Measurements from ENCODE around the gene ACAP3.
A peak's percentile ranks its signal among the peaks of the same experiment; 100 is the strongest.
"Not testable (repeated sequence)": the region's sequence is repeated elsewhere in the genome, so short reads cannot be mapped to it uniquely, and the experiment has no call there.

Gene ACAP3

GRCh38 chr1:1330366-1331067, 22.8 kb upstream of the ACAP3 start:
- DNase-seq (ENCODE audit: low read depth) = no peak

DNA sequence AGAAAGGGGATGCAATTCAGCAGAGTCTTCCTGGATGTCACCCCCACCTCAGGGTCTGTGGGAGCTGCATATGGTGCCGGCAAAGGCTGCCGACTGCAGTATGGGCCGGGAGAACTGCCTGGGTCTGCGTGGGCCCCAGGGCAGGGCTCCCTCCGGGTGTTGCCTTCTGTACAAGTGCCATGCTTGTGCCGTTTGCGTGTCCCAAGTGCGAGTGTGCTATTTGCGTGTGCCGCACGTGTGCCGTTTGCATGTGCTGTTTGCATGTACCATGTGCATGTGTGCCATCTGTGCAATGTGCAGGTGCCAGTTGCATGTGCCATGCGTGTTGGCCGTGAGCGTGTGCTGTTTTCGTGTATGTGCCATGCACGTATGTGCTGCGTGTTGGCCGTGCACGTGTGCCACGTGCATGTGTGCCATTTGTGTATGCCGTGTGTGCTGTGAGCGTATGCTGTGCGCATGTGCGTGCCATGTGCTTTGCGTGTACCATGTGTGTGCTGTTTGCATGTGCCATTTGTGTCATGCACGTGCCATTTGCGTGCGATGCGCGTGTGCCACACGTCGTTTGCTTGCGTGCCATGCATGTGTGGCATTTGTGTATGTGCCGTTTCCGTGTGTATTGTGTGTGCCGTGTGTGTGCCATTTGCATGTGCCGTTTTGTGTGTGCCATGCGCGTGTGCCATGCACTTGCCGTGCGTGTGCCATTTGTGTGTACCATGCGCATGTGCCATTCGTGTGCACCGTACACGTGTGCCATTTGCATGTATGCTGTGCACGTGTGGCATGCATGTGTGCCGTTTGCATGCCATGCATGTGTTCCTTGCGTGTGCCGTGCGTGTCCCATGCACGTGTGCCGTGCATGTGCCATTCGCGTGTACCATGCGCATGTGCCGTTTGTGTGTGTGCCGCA, 21.8 kb upstream of the ACAP3 start:
- no peak for DNase-seq (ENCODE audit: low read depth)

- no peak for DNase-seq (ENCODE audit: low read depth)
Observed at GRCh38 chr1:1328254-1328653, 20.5 kb upstream of the ACAP3 start.

GRCh38 chr1:1327291-1327690, 19.6 kb upstream of the ACAP3 start:
- no peak for DNase-seq (ENCODE audit: low read depth)

- no peak for DNase-seq (ENCODE audit: low read depth)
Observed at GRCh38 chr1:1326075-1326605, 18.4 kb upstream of the ACAP3 start.

GRCh38 chr1:1325288-1326074, 17.8 kb upstream of the ACAP3 start:
- DNase-seq (ENCODE audit: low read depth) = no peak

DNA sequence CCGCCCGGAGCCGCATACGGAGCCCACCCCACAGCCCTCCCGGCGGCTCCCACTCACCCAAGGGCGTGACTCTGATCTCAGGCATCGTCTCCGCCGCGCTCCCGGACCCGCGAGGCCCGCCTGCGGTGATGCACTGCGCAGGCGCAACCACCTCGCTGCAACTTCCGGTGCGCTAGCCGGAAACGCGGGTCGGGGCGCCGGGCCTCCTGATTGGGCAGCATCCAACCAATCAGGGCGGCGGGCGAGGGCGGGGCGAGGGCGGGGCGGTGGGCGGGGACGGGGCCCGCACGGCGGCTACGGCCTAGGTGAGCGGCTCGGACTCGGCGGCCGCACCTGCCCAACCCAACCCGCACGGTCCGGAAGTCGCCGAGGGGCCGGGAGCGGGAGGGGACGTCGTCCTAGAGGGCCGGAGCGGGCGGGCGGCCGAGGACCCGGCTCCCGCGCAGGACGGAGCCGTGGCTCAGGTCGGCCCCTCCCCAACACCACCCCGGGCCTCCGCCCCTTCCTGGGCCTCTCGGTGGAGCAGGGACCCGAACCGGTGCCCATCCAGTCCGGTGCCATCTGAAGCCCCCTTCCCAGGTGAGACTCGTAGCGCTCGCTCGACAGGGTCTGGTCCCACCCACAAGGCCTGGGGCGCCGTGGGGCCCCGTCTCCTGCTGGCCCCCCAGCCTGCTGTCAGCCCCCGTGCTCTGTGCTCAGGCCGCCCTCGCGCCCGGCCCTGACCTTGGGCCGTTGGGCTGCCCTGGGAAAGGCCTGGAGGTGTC, 17.0 kb upstream of the ACAP3 start, which contains the start of the genes CPTP and INTS11:
TSS of gene CPTP (plus strand) at position 279 of the 764 bp plus-strand sequence. CDS start 2,109 bp downstream, outside the sequence.
TSS of gene INTS11 (minus strand) at position 137 of the 764 bp plus-strand sequence. CDS start at position 85, 52 bp downstream.
- peak; percentile 86 for DNase-seq (ENCODE audit: low read depth)

GRCh38 chr1:1324084-1324523, 16.4 kb upstream of the ACAP3 start:
- DNase-seq (ENCODE audit: low read depth) = no peak

- DNase-seq (ENCODE audit: low read depth) = no peak
Observed at GRCh38 chr1:1322952-1323351, 15.2 kb upstream of the ACAP3 start.

GRCh38 chr1:1322418-1322817, 14.7 kb upstream of the ACAP3 start:
- no peak for DNase-seq (ENCODE audit: low read depth)

GRCh38 chr1:1321477-1321876, 13.7 kb upstream of the ACAP3 start:
- no peak for DNase-seq (ENCODE audit: low read depth)

GRCh38 chr1:1320666-1321448, 13.1 kb upstream of the ACAP3 start:
- no peak for DNase-seq (ENCODE audit: low read depth)

DNA sequence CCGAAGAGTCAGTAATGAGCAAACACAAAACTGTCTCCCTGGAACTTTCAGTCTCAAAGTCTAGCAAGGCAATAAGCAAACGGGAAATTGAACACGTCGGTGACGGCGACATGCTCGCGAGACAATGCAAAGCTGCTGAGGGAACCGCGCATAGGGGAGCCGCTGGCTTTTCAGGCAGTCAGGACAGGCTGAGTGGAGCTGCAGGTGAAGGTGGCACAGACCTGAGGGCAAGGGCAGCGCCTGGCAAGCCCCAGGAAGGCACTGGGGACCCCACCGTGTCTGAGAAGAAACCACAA, 11.9 kb upstream of the ACAP3 start:
- DNase-seq (ENCODE audit: low read depth) = no peak

- no peak for DNase-seq (ENCODE audit: low read depth)
Observed at GRCh38 chr1:1318777-1319645, 11.3 kb upstream of the ACAP3 start.

GRCh38 chr1:1318131-1318652, 10.5 kb upstream of the ACAP3 start:
- DNase-seq (ENCODE audit: low read depth) = peak; percentile 96

DNA sequence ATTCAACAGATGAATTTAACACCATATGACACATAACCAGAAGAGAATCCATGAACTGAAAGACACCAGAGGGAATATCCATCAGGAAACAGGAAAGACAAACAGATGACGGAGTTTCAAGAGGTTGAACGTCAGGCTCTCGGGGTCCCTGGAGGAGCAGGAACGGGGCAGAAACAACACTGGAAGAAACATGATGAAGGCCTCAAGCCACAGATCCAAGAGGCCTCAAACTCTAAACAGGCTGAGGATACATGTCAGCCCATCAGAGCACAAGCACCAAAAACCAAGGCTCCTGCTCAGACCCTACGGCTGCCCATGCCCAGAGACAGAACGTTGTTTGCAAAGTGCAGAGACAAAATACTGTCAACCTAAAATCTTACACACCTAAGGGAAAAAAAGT, 9.7 kb upstream of the ACAP3 start:
- DNase-seq (ENCODE audit: low read depth) = no peak

DNA sequence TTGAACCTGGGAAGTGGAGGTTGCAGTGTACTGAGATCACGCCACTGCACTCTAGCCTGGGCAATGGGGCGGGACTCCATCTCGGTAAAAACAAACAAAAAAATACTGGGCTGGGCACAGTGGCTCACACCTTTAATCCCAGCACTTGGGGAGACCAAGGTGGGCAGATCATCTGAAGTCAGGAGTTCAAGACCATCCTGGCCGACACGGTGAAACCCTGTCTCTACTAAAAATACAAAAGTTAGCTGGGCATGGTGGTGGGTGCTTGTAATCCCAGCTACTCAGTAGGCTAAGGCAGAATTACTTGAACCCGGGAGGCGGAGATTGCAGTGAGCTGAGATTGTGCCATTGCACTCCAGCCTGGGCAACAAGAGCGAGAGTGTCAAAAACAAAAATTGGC, 8.5 kb upstream of the ACAP3 start:
- not testable (repeated sequence) for DNase-seq (ENCODE audit: low read depth)

GRCh38 chr1:1315435-1315954, 7.8 kb upstream of the ACAP3 start:
- DNase-seq (ENCODE audit: low read depth) = no peak

All from fibroblast of gingiva (primary cell).